H1 (cell line): ENCODE measurements around the gene ING1. TPM values are rescaled to one million over a fixed set of nuclear protein-coding genes. Genes with fewer than 3 reads are reported as not detected.

Source experiments
- CTCF ChIA-PET: fragments of 300-600 bp; sonication (Branson Sonifier 250); formaldehyde crosslinking; loops from one replicate; lab custom pipeline; 2021; ENCODE audit not compliant: partially characterized antibody; lab: Charles Lee
- POLR2A ChIA-PET: fragments of 300-600 bp; sonication (Branson Sonifier 250); formaldehyde crosslinking; loops from one replicate; lab custom pipeline; 2021; ENCODE audit warnings: inconsistent platforms; ENCODE audit not compliant: partially characterized antibody; lab: Charles Lee
- DNase-seq, 2 experiments: peaks; one replicate each; pipeline versions ENCODE4 v3.0.0 to v3.0.0-alpha.2; 2010 to 2022; ENCODE audit warnings: low spot score in 2 of 2, low read depth in 1 of 2, mixed read lengths in 1 of 2
- FAIRE-seq: peaks from 2 replicates; lab custom pipeline; 2011; peaks lifted over from hg19 to GRCh38; lab: Jason Lieb, UNC
- H2AFZ ChIP-seq: 2 replicates; pipeline ENCODE4 v1.8.1; 2012; ENCODE audit warnings: low read length, inconsistent platforms
- H2AK5ac ChIP-seq: 2 replicates; pipeline ENCODE4 v1.6.1; 2013; ENCODE audit warnings: low read depth, low read length
- H2BK120ac ChIP-seq: replicated peaks from 2 replicates; pipeline ENCODE3; 2013; ENCODE audit warnings: low read depth, low read length, inconsistent platforms
- H2BK12ac ChIP-seq: 2 replicates; pipeline ENCODE4 v1.6.1; 2013; ENCODE audit warnings: low read depth, low read length
- H2BK15ac ChIP-seq: 2 replicates; pipeline ENCODE4 v1.6.1; 2013; ENCODE audit warnings: low read length
- H2BK20ac ChIP-seq: 2 replicates; pipeline ENCODE4 v1.6.1; 2013; ENCODE audit warnings: low read length
- H2BK5ac ChIP-seq: 2 replicates; pipeline ENCODE4 v1.6.1; 2013; ENCODE audit warnings: low read depth, low read length
- H3K14ac ChIP-seq: 2 replicates; pipeline ENCODE4 v1.6.1; 2013; ENCODE audit warnings: inconsistent platforms; ENCODE audit not compliant: insufficient read length
- H3K18ac ChIP-seq: 2 replicates; pipeline ENCODE4 v1.6.1; 2013; ENCODE audit warnings: low read length; ENCODE audit errors: extremely low read depth
- H3K23ac ChIP-seq: 2 replicates; pipeline ENCODE4 v1.6.1; 2013; ENCODE audit warnings: inconsistent platforms; ENCODE audit not compliant: insufficient read length
- H3K23me2 ChIP-seq: 2 replicates; pipeline ENCODE4 v1.6.1; 2013; ENCODE audit warnings: low read depth, low read length
- H3K27ac ChIP-seq: 2 replicates; pipeline ENCODE4 v1.6.1; 2011; ENCODE audit warnings: low read depth, low read length, inconsistent platforms
- H3K27me3 ChIP-seq, 4 experiments: replicated peaks in 1 of 4; 1 replicate in 1 of 4; 2 replicates in 3 of 4; pipeline versions ENCODE4 v1.6.1 to v1.8.1; 2011 to 2013; ENCODE audit warnings: low read length in 3 of 4, mild to moderate bottlenecking in 3 of 4, inconsistent platforms in 2 of 4, mixed read lengths in 2 of 4, moderate library complexity in 1 of 4; ENCODE audit not compliant: control insufficient read depth in 3 of 4, insufficient read depth in 3 of 4; ENCODE audit errors: extremely low read depth in 1 of 4
- H3K36me3 ChIP-seq, 4 experiments: 2 replicates each; pipeline versions ENCODE4 v1.6.1 to v1.8.1; 2011 to 2013; ENCODE audit warnings: mild to moderate bottlenecking in 4 of 4, low read length in 3 of 4, moderate library complexity in 2 of 4, control low read depth in 1 of 4, inconsistent platforms in 1 of 4; ENCODE audit not compliant: insufficient read depth in 4 of 4, control insufficient read depth in 2 of 4
- H3K4ac ChIP-seq: replicated peaks from 2 replicates; pipeline ENCODE3; 2013; ENCODE audit warnings: low read length, low read depth, mixed read lengths, inconsistent platforms; ENCODE audit not compliant: insufficient read length
- H3K4me1 ChIP-seq, 4 experiments: replicated peaks in 1 of 4; 1 replicate in 1 of 4; 2 replicates in 3 of 4; pipeline versions ENCODE4 v1.6.1 to v1.8.1; 2011 to 2013; ENCODE audit warnings: low read length in 3 of 4, inconsistent platforms in 2 of 4, mixed read lengths in 1 of 4; ENCODE audit not compliant: insufficient read depth in 4 of 4, control insufficient read depth in 3 of 4
- H3K4me2 ChIP-seq, 2 experiments: 2 replicates each; pipeline versions ENCODE4 v1.6.1 to v1.8.1; 2011 to 2013; ENCODE audit warnings: low read depth in 2 of 2, low read length in 2 of 2, control low read depth in 1 of 2, inconsistent platforms in 1 of 2, mild to moderate bottlenecking in 1 of 2; ENCODE audit not compliant: insufficient read depth in 1 of 2
- H3K4me3 ChIP-seq, 4 experiments: fragments of 200-600, 300-600 bp in 1 of 4; sonication (generic), shearing (Covaris generic), sonication (Bioruptor Twin) in 1 of 4; 2 replicates each; pipeline versions ENCODE4 v1.5.1 to v1.8.1; 2011 to 2016; ENCODE audit warnings: low read length in 4 of 4, low read depth in 3 of 4, control low read depth in 2 of 4, inconsistent platforms in 2 of 4, mild to moderate bottlenecking in 2 of 4, mixed read lengths in 1 of 4, moderate library complexity in 1 of 4; ENCODE audit not compliant: insufficient read depth in 2 of 4; ENCODE audit errors: extremely low read depth in 1 of 4
- H3K56ac ChIP-seq: replicated peaks from 2 replicates; pipeline ENCODE3; 2013; ENCODE audit warnings: low read depth, mild to moderate bottlenecking, mixed read lengths, low read length, inconsistent platforms; ENCODE audit not compliant: insufficient read length
- H3K79me1 ChIP-seq: 2 replicates; pipeline ENCODE4 v1.6.1; 2013; ENCODE audit warnings: low read depth, low read length, control low read depth
- H3K79me2 ChIP-seq, 2 experiments: 2 replicates each; pipeline versions ENCODE4 v1.6.1 to v1.8.1; 2012 to 2013; ENCODE audit warnings: low read length in 2 of 2, mild to moderate bottlenecking in 2 of 2, inconsistent platforms in 1 of 2; ENCODE audit not compliant: insufficient read depth in 2 of 2, control insufficient read depth in 1 of 2
- H3K9ac ChIP-seq, 4 experiments: replicated peaks in 1 of 4; 1 replicate in 1 of 4; 2 replicates in 3 of 4; pipeline versions ENCODE4 v1.6.1 to v1.8.1; 2011 to 2013; ENCODE audit warnings: low read depth in 3 of 4, low read length in 3 of 4, control low read depth in 2 of 4, mild to moderate bottlenecking in 2 of 4, moderate library complexity in 2 of 4, inconsistent platforms in 1 of 4; ENCODE audit errors: extremely low read depth in 1 of 4
- H3K9me3 ChIP-seq, 2 experiments: 2 replicates each; pipeline versions ENCODE4 v1.6.1 to v1.8.1; 2012 to 2013; ENCODE audit warnings: mild to moderate bottlenecking in 2 of 2, moderate library complexity in 2 of 2, control low read depth in 1 of 2, inconsistent platforms in 1 of 2, low read depth in 1 of 2, low read length in 1 of 2, mixed read lengths in 1 of 2; ENCODE audit not compliant: insufficient read depth in 2 of 2
- H4K20me1 ChIP-seq, 2 experiments: replicated peaks in 1 of 2; 2 replicates each; pipeline versions ENCODE3 to v1.8.1; 2011 to 2013; ENCODE audit warnings: inconsistent platforms in 2 of 2, low read length in 2 of 2, mild to moderate bottlenecking in 1 of 2; ENCODE audit not compliant: insufficient read depth in 2 of 2, control insufficient read depth in 1 of 2
- H4K5ac ChIP-seq: 2 replicates; pipeline ENCODE4 v1.6.1; 2013; ENCODE audit warnings: low read length, low read depth, mixed read lengths, inconsistent platforms; ENCODE audit not compliant: insufficient read length
- H4K8ac ChIP-seq: 2 replicates; pipeline ENCODE4 v1.8.0; 2013; ENCODE audit warnings: mild to moderate bottlenecking, moderate library complexity, low read length, inconsistent platforms; ENCODE audit not compliant: insufficient read depth; ENCODE audit errors: extremely low read depth
- H4K91ac ChIP-seq: replicated peaks from 2 replicates; pipeline ENCODE3; 2013; ENCODE audit warnings: low read length, mixed read lengths, inconsistent platforms; ENCODE audit not compliant: insufficient read length
- KDM4A ChIP-seq: IDR thresholded peaks from one replicate; pipeline ENCODE4 v1.7.1; 2012; ENCODE audit warnings: low read depth, mild to moderate bottlenecking, moderate library complexity, low read length, inconsistent platforms; ENCODE audit not compliant: severe bottlenecking
- TBP ChIP-seq: IDR thresholded peaks from 2 replicates; pipeline ENCODE4 v1.6.1; 2011; ENCODE audit warnings: low read depth, low read length, improper control_type of control experiment
- TCF12 ChIP-seq: IDR thresholded peaks from 2 replicates; pipeline ENCODE4 v1.6.1; 2011; ENCODE audit warnings: low read depth, mild to moderate bottlenecking, low read length
- WGBS, 2 experiments: shearing (Covaris generic) in 1 of 2; methylation state at CpG; one replicate each; pipeline versions ENCODE4 v1.1.6 to v1.1.7; 2013 to 2015; ENCODE audit warnings: low lambda C conversion rate in 2 of 2, mixed read lengths in 2 of 2, inconsistent platforms in 1 of 2, low coverage in 1 of 2, missing lambda C conversion rate in 1 of 2; ENCODE audit not compliant: insufficient replicate concordance in 2 of 2, insufficient coverage in 1 of 2, insufficient read length in 1 of 2; ENCODE audit errors: extremely low coverage in 1 of 2, missing lambda C conversion rate in 1 of 2; 5-methylcytosine and 5-hydroxymethylcytosine counted together
- polyA plus RNA-seq, 7 experiments: library from polyadenylated mRNA; depleted of rRNA in 3 of 7; stranded (reverse) in 5 of 7; unstranded in 2 of 7; fragments of >200 nt in 5 of 7; fragments of 200-250 nt in 2 of 7; gene quantifications; 1 replicate in 5 of 7; 2 replicates in 1 of 7; 4 replicates in 1 of 7; pipeline versions ENCODE4 v1.2.1 to v1.2.3, GENCODE V29; 2011 to 2013; ENCODE audit warnings: missing spikeins in 2 of 7, mixed read lengths in 2 of 7
- total RNA-seq: library from RNA; stranded (reverse); fragmentation: NEBNext Ultra II Directional; extraction: Animal tissue kit (Norgen Biotek cat#: 25700); gene quantifications from 2 replicates; pipeline ENCODE4 v1.2.1, GENCODE V29; 2021

ING1 gene
- total and polyA plus RNA-seq, 2 of the 8 experiments (the other 6 are each of a cell fraction or from before 2014, with no cell fraction given), result 22.3 to 26.6 TPM

DNA sequence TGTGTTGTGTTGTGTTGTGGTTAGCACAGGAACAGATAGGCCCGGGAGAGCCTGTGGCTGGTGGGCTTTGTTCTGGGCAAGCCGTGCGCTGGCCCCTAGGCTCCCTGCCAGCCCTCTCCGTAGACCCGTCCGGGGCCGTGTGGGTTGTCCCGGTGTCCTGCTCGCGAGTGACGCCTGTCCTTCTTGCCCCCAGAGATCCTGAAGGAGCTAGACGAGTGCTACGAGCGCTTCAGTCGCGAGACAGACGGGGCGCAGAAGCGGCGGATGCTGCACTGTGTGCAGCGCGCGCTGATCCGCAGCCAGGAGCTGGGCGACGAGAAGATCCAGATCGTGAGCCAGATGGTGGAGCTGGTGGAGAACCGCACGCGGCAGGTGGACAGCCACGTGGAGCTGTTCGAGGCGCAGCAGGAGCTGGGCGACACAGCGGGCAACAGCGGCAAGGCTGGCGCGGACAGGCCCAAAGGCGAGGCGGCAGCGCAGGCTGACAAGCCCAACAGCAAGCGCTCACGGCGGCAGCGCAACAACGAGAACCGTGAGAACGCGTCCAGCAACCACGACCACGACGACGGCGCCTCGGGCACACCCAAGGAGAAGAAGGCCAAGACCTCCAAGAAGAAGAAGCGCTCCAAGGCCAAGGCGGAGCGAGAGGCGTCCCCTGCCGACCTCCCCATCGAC is 5.7 kb downstream of the ING1 start:
- Histone ChIP-seq H4K5ac (no peak overlapping the region), H2BK20ac (no peak overlapping the region), H3K79me2 (peaks cover 27 to 68% of the 10 kb centered on the region in 2 experiments), H2BK5ac (peak overlapping the region; percentile 26; the same call in 1 of the 2 replicates), H3K27ac (no peak overlapping the region), H2BK12ac (no peak overlapping the region), H3K14ac (no peak overlapping the region), H2AK5ac (no peak overlapping the region), H3K4me3 (no peak overlapping the region), H3K4me1 (no peaks in the 10 kb centered on the region), H3K36me3 (peaks cover 8 to 19% (median 11%) of the 10 kb centered on the region in 4 experiments; a peak in 7 of 8 replicates), H3K56ac (no peak overlapping the region), H4K91ac (no peak overlapping the region), H3K9me3 (no peaks in the 10 kb centered on the region), H3K4ac (no peak overlapping the region), H4K20me1 (peaks cover 18 to 22% of the 10 kb centered on the region in 2 experiments), H3K23ac (no peak overlapping the region), H2BK15ac (no peak overlapping the region), H2AFZ (no peak overlapping the region), H3K23me2 (peaks cover 3% of the 10 kb centered on the region; the same call in 1 of the 2 replicates), H3K4me2 (no peak overlapping the region), H3K79me1 (peaks cover 9% of the 10 kb centered on the region), H3K9ac (no peak overlapping the region), H4K8ac (peak overlapping the region; percentile 76; the same call in 1 of the 2 replicates), H3K18ac (no peak overlapping the region), H3K27me3 (no peaks in the 10 kb centered on the region), H2BK120ac (no peak overlapping the region)
- FAIRE-seq (no peak), DNase-seq (no peak)
- TF ChIP-seq TCF12 (no peak), KDM4A (no peak), TBP (no peak)
- ChIA-PET POLR2A (interaction anchor here (1.1 kb wide), 1 partner anchor 17 kb away, joined by 3 read pairs; no protein-coding TSS in a partner anchor), CTCF (interaction anchor here (1.1 to 1.6 kb wide), 3 partner anchors 9 to 75 kb away, joined by 3 to 6 read pairs (median 3); no protein-coding TSS in a partner anchor)
- 95% methylated on average over 46 of the region's 61 CpGs; no CpG with 5 or more reads in 1 of the 2 experiments for WGBS, 2 experiments
